ENCODE data around the gene FBXO11.

The FBXO11 gene

DNA sequence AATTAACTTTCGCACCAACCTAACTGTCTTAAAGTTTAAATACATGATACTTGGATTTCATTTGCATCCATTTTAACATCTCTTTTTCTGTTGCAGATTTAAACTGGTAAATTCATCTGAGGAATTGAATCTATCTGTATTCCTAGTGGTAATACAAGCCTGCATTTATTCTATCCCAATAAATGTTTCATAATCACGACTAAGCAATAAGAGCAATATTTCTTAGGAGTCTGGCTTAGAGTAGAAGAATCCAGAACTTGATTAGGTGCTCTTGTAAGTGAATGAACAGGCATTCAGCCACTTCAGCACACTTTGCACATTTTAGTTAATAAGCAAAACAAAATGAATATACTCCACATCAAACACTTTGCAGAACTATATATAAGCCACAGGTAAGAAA, 96.4 kb downstream of the FBXO11 start:
- peaks cover 0 to 6% (median 1%) of the 10 kb centered on the region in 4 donors for H3K4me1 ChIP-seq
- H3K36me3 ChIP-seq = peaks cover 73 to 87% (median 75%) of the 10 kb centered on the region in 3 donors
- no peaks in the 10 kb centered on the region for H3K27me3 ChIP-seq
- no peak overlapping the region for H3K4me3 ChIP-seq
- intact Hi-C loops (cut with DNase I; ENCODE audit: low total_unique reads) = no loop called here
- DNase-seq = no peak
- no peaks in the 10 kb centered on the region for H3K9me3 ChIP-seq
- TF ChIP-seq, protein P1, sequence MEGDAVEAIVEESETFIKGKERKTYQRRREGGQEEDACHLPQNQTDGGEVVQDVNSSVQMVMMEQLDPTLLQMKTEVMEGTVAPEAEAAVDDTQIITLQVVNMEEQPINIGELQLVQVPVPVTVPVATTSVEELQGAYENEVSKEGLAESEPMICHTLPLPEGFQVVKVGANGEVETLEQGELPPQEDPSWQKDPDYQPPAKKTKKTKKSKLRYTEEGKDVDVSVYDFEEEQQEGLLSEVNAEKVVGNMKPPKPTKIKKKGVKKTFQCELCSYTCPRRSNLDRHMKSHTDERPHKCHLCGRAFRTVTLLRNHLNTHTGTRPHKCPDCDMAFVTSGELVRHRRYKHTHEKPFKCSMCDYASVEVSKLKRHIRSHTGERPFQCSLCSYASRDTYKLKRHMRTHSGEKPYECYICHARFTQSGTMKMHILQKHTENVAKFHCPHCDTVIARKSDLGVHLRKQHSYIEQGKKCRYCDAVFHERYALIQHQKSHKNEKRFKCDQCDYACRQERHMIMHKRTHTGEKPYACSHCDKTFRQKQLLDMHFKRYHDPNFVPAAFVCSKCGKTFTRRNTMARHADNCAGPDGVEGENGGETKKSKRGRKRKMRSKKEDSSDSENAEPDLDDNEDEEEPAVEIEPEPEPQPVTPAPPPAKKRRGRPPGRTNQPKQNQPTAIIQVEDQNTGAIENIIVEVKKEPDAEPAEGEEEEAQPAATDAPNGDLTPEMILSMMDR (IDR thresholded peaks at IDR 0.05) = no peak
- no peak overlapping the region for H3K27ac ChIP-seq

DNA sequence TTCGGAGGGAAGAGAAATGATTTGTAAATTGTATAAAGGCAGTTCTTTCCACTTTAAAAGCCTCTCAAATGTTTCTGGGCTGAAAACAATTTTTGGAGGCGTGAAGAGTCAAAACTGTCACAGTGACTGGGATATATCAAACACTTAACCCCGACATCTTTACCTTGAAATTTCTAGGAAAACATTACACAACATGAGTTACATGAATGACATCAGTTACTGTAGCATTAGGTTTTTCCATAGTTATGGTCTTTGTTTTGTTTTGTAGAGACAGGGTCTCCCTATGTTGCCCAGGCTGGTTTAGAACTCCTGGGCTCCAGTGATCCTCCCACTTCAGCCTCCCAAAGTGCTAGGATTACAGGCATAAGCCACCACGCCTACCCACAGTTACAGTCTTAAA, 97.7 kb downstream of the FBXO11 start:
- H3K27me3 ChIP-seq = no peaks in the 10 kb centered on the region
- H3K4me3 ChIP-seq = no peak overlapping the region
- peaks cover 84 to 91% (median 84%) of the 10 kb centered on the region in 3 donors for H3K36me3 ChIP-seq
- H3K27ac ChIP-seq = no peak overlapping the region
- DNase-seq = no peak
- peaks cover 0 to 4% (median 0%) of the 10 kb centered on the region in 3 donors for H3K9me3 ChIP-seq
- intact Hi-C loops (cut with DNase I; ENCODE audit: low total_unique reads) = no loop called here
- peaks cover 0 to 6% (median 1%) of the 10 kb centered on the region in 4 donors for H3K4me1 ChIP-seq
- TF ChIP-seq, protein P1 (IDR thresholded peaks at IDR 0.05) = no peak

DNA sequence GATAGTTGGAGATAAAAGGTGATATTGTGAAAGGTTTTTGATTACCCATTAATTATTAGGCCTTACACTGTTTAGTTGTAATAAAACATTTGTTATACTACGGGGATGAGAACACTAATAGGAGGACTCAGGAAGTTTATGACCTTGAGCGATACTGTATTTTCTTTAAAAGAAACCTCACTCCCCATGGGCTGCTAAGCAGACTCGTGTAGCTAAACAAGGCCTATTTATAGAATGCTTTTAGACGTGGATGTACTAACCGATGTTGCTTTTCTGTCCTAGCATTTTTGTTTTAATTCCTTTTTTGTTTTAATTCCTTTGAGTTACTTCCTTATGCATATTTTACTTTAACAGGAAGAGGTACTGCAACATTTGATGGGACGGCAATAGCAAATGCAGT, 100.4 kb downstream of the FBXO11 start:
- no peaks in the 10 kb centered on the region for H3K27me3 ChIP-seq
- peaks cover 0 to 6% (median 1%) of the 10 kb centered on the region in 4 donors for H3K4me1 ChIP-seq
- no peak for DNase-seq
- H3K27ac ChIP-seq = no peak overlapping the region
- peaks cover 87 to 96% (median 91%) of the 10 kb centered on the region in 3 donors for H3K36me3 ChIP-seq
- H3K4me3 ChIP-seq = no peak overlapping the region
- intact Hi-C loops (cut with DNase I; ENCODE audit: low total_unique reads) = no loop called here
- H3K9me3 ChIP-seq = peaks cover 0 to 9% (median 0%) of the 10 kb centered on the region in 3 donors
- TF ChIP-seq, protein P1 (IDR thresholded peaks at IDR 0.05) = no peak

DNA sequence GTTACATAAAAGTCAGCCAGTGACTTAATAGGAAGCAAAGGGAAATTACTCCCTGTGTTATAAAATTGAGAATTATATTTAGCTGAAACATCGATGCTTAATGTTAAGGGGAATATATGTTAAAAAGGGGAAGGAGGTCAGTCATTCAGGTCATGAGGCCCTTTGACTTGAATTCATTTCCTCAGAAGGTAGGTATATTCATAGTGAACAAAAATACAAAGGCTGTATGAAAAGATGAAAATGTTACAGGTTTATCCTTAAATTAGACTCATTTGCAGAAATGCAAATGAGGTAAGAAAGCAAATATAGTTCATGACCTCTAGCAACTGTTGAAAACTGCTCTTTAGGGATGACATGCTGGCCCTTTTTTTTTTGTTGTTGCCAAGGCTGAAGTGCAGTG, 102.5 kb downstream of the FBXO11 start:
- Histone ChIP-seq H3K36me3 (peaks cover 87 to 99% (median 95%) of the 10 kb centered on the region in 3 donors), H3K4me1 (peaks cover 0 to 6% (median 1%) of the 10 kb centered on the region in 4 donors), H3K9me3 (peaks cover 0 to 9% (median 0%) of the 10 kb centered on the region in 3 donors), H3K27ac (no peak overlapping the region), H3K27me3 (no peaks in the 10 kb centered on the region), H3K4me3 (no peak overlapping the region)
- TF ChIP-seq, protein P1 (IDR thresholded peaks at IDR 0.05) = no peak
- no peak for DNase-seq
- intact Hi-C loops (cut with DNase I; ENCODE audit: low total_unique reads) = no loop called here

DNA sequence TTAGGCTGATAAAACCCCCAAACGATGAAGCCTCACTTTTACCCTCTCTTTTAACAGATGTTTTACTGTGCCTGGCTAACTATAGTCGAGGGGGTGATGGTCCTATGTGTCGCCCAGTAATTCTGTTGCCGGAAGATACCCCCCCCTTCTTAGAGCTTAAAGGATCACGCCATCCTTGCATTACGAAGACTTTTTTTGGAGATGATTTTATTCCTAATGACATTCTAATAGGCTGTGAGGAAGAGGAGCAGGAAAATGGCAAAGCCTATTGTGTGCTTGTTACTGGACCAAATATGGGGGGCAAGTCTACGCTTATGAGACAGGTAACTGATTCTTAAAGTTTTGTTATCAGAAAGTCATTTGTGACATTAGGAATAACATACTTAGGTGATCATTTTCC, 102.9 kb downstream of the FBXO11 start:
- peaks cover 0 to 9% (median 0%) of the 10 kb centered on the region in 3 donors for H3K9me3 ChIP-seq
- intact Hi-C loops (cut with DNase I; ENCODE audit: low total_unique reads) = no loop called here
- H3K27ac ChIP-seq = no peak overlapping the region
- no peak overlapping the region for H3K4me3 ChIP-seq
- DNase-seq = no peak
- TF ChIP-seq, protein P1 (IDR thresholded peaks at IDR 0.05) = no peak
- H3K4me1 ChIP-seq = peaks cover 0 to 3% (median 1%) of the 10 kb centered on the region in 4 donors
- no peaks in the 10 kb centered on the region for H3K27me3 ChIP-seq
- H3K36me3 ChIP-seq = peaks cover 87 to 99% (median 93%) of the 10 kb centered on the region in 3 donors

DNA sequence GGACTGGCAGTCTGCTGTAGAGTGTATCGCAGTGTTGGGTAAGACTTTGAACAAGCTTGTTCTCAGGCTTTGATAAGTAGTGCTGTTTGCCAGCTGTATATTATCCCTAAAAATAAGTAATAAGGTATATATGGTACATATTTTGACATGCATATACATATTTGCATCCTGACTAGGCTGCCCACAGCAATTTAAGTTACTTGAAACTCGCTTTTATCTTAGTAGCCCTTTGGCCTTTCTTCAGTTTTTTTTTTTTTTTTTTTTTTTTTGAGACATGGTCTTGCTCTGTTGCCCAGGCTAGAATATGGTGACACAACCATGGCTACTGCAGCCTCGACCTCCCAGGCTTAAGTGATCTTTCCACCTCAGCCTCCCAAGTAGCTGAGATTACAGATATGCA, 105.2 kb downstream of the FBXO11 start:
- peaks cover 0 to 9% (median 0%) of the 10 kb centered on the region in 3 donors for H3K9me3 ChIP-seq
- TF ChIP-seq, protein P1 (IDR thresholded peaks at IDR 0.05) = no peak
- H3K27me3 ChIP-seq = no peaks in the 10 kb centered on the region
- peaks cover 0 to 1% (median 0%) of the 10 kb centered on the region in 4 donors for H3K4me1 ChIP-seq
- no peak overlapping the region for H3K4me3 ChIP-seq
- intact Hi-C loops (cut with DNase I; ENCODE audit: low total_unique reads) = no loop called here
- H3K36me3 ChIP-seq = peaks cover 88 to 100% (median 91%) of the 10 kb centered on the region in 3 donors
- no peak overlapping the region for H3K27ac ChIP-seq
- DNase-seq = no peak

Data from tibial artery (tissue), 4 donors.